ENCODE results near the gene CDCA8.
A peak's percentile ranks its signal among the peaks of the same experiment; 100 is the strongest.

Gene CDCA8

DNA sequence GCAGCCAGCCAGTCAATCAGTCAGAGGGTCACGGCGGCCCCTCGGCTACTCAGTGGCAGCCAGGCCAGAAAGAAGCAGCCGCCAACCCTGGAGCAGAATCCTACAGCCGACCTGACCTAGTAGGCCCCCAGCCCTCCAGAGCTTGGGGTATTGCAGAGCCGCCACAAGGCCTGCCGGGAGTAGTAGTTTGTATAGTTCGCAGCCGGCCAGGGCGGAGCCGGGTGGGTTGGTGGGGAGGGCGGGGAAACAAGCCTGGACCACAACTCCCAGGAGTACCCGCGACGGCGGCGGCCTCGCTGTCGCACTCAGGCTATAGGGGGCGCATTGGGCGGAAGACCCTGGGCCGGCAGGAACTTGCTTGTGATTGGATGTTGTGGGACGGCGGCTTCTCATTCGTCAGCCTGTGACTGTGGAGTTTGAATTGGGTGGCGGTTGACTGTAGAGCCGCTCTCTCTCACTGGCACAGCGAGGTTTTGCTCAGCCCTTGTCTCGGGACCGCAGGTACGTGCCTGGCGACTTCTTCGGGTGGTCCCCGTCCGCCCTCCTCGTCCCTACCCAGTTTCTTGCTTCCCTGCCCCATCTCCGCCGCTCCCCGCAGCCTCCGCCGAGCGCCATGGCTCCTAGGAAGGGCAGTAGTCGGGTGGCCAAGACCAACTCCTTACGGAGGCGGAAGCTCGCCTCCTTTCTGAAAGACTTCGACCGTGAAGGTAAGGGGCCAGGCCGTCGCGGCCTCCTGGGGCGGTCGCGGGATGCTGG, at the start of gene CDCA8:
Gene CDCA8 (plus strand): TSS at position 439 of the 756 bp plus-strand sequence. CDS start 175 bp downstream, at position 614.
- DNase-seq, result peak; percentile 98

DNA sequence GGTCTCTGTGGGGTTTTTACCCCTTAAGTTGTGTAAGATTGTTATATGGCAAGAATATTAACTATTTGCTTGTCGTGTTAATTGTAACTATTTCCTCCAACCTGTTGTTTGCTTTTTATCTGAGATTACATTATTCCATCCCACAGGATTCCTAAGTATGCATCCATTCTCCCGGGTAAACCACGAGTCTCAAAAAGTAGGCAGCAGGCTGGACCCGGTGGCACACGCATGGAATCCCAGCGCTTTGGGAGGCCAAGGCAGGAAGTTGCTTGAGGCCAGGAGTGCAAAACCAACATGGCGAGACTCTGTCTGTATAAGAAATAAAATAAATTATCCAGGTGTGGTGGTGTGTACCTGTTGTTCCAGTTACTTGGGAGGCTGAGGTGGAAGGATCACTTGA, 45.0 kb upstream of the CDCA8 start:
- no peak for DNase-seq

DNA sequence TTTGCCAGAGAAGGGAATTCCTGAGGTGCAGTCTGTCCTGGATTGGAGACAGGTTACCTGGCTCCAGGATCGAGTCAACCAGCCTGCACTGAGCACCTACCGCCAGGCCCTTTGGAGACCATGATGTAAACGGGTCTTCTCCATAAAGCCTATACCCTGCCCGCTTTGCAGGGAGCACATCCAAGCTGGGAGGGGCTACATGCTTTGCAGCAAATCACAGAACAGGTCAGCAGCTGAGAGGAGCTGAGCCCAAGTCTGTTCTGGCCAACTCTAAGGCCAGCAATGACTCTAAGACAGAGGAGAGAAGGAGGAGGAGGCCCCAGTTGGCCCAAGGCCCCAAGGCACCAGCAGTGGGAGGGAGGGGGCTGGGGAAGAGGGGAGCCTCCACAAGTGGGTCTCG, 42.1 kb upstream of the CDCA8 start:
- DNase-seq, result no peak

DNA sequence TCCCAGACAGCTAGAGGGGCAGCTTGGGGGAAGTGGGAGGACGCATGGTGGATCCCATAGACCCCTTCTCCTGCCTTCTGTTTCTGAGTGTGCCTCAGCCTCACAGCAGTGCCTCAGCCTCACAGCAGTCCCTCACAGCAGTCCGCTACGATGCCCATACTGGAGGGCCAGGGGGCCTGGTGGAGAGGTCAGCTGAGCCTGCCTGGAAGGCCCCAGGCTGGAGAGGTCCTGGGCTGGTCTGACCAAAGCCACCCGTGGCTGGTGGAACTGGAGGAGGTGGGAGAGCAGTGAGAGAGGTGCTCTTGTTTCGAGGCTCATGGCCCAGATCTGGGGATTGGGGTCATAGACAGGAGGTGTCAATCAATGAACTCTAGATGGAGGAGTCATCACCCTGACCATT, 41.6 kb upstream of the CDCA8 start:
- no peak for DNase-seq

DNA sequence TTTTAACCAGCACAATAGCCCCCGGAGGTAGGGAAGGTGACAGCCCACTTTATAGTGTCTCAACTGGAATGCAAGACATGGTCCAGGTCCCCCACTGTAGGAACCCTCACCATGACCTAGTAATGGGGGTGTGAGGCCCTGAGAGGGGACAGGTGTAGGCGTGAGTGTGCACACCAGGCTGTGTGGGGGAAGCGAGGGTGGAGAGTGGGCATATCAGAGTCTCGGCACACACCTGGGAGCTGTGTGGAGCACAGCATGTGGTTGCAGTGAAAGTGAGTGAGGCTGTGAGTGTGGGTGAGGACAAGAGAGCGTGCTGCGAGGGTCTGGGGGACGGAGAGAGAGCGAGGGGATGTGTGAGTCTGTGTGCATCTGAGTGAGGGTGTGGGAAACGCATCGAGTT, 40.5 kb upstream of the CDCA8 start:
- no peak for DNase-seq

DNA sequence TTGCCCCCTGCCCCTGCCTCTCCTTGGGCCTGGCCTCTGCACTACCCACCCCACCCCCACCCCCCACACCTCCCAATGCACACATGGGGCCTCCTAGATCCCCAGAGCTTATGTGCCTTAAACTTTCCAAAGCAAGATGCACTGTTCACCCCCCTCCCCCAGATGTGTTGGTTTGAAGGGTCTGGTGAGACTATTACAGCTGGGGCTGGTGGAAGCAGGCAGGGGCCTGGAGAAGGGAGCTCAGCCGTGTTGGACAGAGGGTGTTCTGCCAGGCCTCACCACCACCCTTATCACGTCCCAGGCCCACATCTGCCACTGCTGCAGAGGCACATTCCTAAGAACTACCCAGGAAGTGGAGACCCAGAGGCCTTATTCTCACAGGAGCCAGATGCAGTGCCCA, 39.3 kb upstream of the CDCA8 start:
- no peak for DNase-seq

DNA sequence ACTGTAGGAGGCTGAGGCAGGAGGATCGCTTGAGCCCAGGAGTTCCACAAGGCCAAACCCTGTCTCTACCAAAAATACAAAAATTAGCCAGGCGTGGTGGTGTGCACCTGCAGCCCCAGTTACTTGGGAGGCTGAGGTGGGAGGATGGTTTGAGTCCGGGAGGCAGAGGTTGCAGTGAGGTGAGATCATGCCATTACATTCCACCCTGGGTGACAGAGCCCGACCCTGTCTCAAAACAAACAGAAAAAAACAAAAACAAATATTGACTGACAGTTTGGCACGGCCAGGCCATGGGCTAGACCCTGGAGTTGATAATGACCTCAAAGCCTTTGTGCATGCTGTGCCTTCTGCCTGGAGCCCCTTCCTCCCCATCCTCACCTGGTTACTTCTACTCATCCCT, 38.4 kb upstream of the CDCA8 start:
- no peak for DNase-seq

DNA sequence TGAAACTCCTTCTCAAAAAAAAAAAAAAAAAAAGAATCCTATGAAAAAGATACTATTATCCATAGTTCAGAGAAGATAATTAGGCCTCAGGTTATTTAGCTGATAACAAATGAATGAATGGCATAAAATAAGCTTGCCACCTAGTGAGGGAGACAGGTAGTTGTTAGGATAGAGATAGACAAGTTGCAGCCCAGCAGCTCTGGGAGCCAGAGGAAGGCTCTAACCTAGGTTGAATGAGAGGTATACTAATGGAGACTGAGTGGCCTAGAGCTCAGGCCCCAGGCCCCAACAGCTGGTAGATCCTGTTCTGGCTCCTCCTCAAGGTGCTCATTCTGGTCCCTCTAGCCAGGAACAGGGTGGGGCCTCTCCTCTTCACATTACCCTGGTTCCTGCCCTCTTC, 37.0 kb upstream of the CDCA8 start:
- no peak for DNase-seq

DNA sequence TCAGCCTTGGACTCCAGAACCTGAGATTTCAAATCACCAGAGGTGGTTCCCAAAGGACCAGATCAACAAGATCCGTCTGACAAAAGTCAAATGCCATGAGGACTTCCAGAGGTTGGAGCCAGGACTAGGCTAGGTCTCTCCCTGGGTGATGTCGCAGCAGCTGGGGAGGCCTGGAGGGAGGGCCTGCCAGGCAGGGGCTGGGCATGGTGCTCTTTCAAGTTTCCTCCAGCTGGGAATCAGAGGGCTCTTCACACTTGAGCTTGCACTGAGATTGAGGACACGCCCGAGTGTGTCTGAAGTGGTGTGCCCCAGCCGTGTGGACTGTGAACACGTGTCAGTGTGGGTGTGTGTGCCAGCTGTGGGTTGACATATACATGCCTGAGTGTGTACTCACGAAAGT, 36.3 kb upstream of the CDCA8 start:
- no peak for DNase-seq

DNA sequence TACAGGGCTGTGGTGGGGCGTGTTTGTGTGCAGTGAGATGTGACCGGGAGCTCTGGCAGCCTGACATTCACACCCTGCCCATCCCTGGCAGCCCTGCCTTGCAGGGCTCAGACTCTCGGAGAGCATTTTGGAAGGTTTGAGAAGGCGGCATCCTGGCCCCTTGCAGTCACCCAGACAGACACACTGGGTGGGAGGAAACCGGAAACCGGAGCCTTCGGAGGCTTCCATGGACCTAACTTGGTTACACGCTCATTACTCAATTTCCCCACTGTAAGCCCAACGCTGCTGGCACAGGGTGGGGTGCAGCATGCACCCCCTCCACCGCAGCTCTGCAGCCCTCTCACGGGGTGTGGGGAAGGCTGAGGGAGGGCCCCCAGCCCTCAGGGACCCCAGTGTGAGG, 35.4 kb upstream of the CDCA8 start:
- no peak for DNase-seq

DNA sequence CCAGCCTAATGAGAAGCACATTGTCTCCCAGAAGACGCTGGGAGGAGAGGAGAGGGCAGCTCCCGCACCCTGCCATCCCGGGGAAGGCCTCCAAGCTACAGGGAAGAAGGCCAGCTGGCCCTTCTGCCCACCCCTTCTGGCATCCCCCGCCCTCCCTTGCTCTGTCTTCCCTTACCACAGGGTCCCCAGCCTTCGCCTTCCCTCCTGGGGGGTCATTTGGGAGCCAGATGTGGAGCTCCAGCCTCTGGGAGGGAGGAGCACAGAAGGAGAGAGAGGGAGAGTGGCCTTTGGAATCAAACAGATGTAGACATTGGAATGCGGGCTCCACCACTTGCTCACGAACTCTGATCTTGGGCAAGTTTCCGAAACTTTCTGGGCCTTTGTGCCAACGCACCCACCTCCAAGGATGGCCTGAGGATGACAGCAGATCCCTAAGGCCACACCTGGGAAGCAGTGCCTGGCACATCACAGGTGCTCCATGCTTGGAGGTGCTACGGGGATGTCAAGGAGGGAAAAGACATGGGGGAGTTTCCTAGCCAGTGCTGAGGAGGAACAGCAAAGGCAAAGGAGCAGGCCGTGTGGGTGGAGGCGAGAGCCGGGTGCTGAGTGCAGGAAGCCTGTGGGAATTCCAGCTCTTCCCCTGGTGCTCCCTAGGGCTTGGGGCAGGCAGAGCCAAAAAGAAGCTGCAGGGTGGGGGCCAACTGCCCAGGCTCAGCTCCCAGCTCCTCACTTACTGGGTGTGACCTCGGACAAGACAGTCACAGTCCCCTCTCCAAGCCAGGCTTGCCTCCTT, 34.5 kb upstream of the CDCA8 start:
- no peak for DNase-seq

DNA sequence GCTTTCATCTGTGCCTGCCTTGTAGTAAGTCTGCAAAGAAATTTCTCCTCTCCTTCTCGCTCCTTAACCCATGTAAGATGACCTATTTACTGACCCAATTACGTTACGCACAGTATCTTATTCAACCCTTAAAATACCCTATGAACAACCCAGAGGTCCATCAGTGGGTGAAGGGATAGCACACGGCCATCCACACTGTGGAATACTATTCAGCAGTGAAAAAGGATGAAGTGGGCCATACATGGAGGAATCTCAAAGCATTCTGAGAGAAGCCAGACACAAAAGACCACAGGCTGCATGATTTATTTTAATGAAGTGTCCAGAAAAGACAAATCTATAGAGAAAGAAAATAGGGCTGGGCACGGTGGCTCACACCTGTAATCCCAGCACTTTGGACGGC, 33.8 kb upstream of the CDCA8 start:
- no peak for DNase-seq

DNA sequence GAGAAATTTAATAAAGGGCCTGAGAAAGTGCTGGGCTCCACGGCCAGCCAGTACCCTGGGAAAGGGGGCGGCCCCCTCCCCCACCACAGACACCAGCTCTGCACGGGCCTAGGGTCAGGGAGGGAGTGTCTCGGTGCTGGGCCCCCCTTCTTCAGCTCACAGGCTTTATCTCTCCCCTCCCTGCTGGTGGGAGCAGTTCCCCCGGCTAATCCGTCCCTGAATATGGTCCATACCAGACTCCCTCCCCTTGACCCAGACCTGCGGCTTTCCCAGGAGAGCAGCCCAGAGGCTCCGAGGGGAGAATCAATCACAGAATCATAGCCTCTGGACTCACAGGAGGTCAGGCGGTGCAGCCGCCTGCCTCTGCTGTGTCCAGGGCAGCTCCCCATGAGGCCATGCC, 31.7 kb upstream of the CDCA8 start:
- no peak for DNase-seq

DNA sequence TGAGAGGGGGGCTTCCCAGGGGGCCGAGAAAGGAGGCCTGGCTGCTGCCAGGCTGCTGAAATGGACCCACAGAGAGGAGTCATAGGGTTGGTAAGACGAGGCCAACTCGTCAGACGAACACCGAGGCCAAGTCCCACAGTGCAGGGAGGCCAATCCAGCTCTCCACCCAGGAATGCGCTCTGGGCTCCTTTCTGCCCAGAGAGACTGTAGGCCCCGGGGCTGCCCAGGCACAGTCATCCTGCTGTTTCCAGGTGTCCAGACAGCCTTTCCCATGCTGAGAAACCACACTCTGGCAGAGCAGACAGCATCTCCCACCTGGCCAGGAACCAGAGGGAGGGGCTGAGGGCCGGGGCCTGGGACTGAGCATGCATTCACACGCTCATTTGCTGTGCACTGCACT, 30.9 kb upstream of the CDCA8 start:
- no peak for DNase-seq

DNA sequence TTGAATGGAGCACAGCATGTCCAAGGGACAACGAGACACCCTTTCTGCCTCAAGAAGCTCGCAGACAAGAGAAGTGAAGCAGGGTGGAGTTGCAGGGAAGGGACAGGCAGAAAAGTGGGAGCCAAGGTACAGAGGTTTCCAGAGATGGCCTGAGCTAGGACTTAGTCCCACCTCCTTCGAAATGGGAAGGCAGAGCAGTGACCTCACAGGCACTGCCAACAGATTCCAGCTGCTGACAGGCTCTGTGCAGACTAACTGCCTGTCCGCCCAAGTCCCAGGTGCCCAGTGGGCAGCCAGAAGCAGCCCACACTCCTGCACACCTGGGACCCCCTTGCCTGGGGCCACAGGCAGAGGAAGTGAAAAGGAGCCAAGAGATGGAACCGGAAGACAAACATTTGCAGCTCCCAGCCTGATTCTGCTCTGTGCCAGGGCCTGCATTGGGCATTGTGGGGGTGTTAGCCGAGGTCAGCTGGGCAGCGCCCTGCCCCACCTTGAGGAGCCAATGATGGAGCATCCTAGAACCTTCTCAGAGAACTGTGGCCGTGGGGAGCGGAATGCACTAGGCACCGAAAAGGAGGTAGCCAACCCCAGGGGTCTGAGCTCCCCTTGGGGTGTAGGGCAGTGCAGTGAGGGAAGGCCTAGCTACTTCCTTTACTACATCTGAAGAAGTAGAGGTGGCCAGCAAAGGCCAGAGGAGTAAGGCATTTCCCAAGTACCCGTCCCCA, 30.1 kb upstream of the CDCA8 start:
- no peak for DNase-seq

DNA sequence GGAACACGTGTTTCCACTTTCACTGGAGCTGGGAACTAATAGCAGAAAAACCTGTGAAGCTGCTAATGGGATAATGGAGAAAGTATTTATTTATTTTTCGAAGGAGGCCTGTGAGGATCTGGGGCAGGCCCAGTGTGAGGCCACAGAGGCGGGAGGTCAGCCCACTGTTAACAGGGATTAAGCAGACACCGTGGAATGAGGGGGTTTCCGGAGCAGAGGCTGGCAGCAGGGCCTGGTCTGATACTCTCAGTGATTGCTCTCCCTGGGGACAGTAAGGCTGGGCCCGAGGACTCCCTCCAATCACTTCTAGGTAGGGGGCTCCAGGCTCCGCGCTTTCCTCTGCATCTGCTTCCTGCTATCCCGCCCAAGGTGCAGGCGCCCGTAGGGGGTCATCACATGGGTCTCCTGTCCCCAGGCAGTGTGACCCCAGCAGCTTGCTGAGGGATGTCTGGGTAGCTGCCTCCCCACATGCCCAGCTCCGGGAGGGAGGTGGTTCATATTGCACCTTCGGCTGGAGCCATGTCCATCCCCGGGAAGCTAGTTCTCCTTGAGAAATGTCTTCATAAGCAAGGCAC, 28.8 kb upstream of the CDCA8 start:
- DNase-seq, result no peak

DNA sequence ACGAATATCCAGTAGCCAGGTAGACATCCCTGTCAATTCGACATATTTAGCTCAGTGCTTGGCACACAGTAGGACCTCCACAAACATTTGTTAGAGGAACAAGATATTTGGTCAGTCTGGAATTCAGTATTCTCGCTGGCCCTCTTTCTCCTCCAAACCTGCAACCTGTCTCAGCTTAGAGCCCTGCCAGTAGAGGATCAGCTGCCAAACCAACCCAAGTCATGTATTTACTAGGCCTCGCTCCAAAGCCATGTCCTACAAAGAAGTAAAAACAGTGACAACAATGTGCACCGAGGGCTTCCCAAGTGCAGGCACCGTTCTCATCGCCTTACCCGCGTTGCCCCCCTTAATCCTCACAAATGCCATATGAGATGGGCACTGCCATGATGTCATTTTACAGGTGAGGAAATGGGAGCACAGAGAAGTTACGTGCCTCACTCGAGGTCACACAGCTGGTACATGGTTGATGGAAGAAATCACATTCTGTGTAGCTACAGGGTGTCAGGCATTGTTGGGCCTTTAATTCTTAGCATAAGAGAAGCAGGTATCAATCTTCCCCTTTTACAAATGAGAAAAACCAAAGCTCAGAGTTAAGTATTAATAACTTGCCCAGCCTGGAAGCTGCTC, 26.0 kb upstream of the CDCA8 start:
- DNase-seq, result no peak

DNA sequence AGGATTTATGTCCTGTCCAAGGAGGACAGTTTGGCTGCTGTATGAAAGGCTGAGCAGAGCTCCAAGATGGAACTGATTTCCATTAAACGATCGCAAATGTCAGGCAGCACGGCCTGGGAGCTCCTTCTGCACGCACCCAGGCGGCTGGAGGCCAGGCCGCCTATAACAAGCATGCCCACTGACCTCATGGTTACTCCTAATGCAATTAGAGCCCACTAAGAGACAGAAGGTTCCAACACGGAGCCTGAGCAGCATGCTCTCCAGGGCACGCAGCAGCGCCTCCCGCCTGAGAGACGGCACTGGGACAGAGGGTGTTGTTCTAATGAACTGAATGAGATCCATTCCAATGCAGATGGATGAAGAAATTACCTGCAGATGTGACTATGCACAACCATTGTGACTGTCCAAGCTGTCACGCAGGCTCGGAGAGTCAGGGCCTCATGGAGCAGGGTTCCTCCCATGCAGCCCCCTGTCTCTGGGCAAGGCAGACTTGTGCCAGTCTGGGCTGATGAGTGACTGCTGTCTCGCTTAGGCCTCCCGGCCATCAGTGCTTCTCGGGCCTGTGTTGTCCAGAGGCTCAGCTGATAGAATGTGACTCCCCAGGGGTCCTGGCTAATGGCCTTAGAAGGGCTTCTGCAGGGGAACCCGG, 25.2 kb upstream of the CDCA8 start:
- no peak for DNase-seq

DNA sequence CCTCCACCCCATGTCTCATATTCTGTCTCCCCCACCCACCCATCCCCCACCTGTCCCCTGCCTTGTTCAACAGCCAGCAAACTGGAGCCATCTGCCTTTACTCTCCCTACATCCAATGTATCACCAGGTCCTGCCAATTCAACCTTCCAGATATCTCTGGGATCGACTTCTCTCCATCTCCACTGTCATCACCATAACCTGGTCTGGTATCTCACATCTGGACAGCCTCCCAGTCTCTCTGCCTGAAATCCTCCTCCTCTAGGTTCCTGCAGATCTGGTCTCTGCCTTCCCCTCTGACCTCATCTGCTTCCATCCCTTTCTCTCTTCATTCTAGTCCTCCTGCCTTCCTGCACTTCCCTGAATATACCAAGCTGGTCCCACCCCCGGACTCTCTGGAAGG, 22.2 kb upstream of the CDCA8 start:
- DNase-seq, result no peak

DNA sequence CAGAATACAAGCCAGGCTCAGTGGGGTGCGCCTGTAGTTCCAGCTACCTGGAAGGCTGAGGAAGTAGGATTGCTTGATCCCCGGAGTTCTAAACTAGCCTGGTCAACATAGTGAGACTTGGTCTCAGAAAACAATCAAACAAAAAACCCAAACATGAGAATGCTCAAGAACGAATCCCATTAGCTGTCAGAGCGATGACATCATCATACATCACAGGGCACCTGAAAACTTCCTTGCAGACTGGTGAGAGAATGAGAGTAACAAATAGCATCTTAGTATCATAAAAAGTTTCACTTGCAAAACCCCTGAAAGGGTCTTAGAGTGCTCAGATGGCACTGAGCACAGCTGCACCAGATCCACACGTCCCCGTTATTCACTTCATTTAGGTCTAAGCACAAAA, 21.1 kb upstream of the CDCA8 start:
- DNase-seq, result no peak

DNA sequence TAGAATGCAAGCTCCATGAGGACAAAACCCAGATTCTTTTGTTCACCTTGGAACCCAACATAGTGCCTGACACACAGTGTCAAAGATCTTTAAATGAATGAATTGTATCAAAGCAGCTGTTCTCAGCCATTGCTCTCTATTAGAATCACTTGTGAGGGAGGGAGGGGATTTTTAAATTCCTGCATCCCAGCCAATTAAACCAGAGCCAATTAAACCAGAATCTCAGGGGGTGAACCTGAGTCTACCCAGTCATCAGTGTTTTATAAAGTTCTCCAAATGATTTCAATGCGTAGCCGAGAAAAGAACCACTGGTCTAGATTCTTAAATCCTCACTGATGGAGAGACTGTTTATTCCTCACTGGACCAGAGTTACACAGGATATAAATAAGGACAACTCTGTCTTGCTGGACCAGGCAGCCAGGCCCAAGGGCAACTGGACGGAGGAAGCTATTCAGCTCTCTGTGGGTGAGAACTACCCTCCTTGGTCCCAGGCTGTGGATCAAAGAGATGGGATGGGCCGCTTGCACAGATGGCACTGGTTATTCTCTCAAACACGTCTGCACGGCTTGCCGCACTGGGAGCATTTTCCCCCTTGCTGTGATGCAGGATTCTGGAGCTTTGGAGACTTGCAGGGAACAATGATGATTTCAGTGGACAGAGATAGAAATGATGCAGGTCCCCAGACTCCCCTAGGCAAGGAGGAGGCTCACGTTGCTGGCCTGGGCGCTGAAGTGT, 20.0 kb upstream of the CDCA8 start:
- DNase-seq, result no peak

DNA sequence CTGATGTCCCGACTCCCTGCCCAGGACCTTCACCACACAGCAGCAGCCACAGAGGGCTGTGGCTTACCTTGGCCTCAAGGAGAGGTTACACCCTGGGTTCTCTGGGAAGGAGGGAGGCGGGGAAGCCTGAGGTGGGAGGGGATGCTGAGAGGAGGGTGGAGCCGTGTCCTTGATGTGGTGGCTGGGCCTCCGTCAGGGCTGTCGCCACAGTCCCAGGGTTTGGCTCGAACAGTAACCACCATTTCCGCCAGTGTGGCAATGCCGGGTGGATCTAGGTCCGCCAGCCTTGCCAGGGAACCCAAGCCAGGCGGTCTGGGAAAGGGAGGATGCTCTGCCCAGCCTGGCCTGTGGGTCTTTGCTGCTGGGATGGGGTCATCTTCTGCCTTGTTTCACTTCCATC, 18.4 kb upstream of the CDCA8 start:
- DNase-seq, result no peak

Measured in hematopoietic multipotent progenitor cell treated with erythropoietin and hydrocortisone succinate and interleukin-3 and kit ligand, for 6 days (in vitro differentiated cells).